HG02870 (cell line): ENCODE measurements around the gene NRG3.

Experiments used
- ATAC-seq: cut with Tn5 transposase; IDR thresholded peaks from one replicate; pipeline ENCODE4 v1.9.1; 2021; ENCODE audit warnings: mild to moderate bottlenecking, moderate library complexity; ENCODE audit not compliant: unreplicated experiment

Gene NRG3

DNA sequence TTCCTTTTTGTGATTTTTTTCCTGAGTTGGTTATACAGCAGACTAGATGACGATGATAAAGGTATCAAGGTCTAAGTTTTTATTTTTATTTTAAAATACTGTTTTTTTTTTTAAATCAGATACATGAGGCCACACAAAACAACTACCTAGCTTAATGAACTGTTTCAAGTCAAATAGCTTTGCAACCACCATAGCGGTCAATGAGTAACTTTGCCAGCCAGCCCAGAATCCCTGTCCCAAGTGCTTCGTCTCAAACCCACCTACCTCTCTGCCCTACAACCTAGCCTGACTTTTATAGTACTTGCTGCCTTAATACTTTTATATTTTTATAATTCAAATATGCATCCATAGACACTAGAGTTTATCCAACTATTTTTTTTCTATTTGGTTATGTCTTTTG lies 676.5 kb downstream of the NRG3 start:
- ATAC-seq, result no peak

- no peak for ATAC-seq
Observed at GRCh38 chr10:82552267-82552666, 677.3 kb downstream of the NRG3 start.

DNA sequence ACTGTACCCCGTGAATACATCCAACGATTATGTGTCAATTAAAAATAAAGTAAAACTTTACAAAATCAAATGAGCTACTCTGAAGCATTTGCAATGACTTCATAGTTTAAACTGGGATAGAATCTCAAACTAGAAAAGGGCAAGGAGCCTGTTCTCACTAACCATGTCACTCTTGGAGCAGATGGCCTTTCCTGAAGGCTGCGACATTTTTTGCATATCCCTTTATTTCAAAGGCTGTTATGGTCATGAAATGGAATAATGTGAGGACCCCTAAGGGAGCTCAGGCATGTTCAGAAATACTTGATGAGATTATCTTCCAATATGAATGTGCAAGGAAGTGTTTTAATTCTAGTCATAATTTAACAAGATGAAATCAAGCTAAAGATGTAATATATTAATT lies 679.4 kb downstream of the NRG3 start:
- no peak for ATAC-seq

GRCh38 chr10:82558014-82558607 lies 683.1 kb downstream of the NRG3 start:
- ATAC-seq, result no peak

- no peak for ATAC-seq
Observed at GRCh38 chr10:82564353-82565196, 689.6 kb downstream of the NRG3 start.

DNA sequence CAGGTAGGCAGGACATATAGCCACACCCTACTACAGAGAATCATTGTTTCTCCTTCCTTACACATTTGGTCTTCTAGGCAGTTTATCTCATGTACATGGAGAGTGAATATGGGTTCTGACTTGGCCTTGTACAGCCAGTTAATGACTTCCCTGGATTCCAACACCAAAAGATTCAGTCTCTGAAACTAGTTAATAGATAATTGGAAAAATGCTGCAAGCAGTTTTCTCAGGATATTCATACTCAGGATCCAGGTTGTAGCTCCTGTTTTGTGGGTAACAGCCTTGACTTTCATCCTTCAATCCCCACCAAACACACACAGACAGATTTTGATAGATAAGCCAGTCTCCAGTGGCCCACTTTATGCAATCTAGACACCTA lies 690.2 kb downstream of the NRG3 start:
- ATAC-seq, result no peak

- no peak for ATAC-seq
Observed at GRCh38 chr10:82572744-82573143, 697.8 kb downstream of the NRG3 start.

DNA sequence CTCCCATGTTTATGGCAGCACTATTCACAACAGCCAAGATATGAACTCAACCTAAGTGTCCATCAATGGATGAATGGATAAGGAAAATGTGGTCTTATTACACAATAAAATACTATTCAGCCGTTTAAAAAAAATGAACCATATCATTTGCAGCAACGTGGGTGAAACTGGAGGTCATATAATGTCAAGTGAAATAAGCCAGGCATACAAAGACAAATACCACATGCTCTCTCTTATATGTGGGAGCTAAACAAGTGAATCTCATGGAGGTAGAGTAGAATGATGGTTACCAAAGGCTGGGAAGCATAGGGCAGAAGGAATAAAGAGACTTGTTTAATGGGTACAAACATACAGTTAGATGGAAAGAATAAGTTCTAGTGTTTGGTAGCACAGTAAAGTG lies 699.1 kb downstream of the NRG3 start:
- no peak for ATAC-seq

DNA sequence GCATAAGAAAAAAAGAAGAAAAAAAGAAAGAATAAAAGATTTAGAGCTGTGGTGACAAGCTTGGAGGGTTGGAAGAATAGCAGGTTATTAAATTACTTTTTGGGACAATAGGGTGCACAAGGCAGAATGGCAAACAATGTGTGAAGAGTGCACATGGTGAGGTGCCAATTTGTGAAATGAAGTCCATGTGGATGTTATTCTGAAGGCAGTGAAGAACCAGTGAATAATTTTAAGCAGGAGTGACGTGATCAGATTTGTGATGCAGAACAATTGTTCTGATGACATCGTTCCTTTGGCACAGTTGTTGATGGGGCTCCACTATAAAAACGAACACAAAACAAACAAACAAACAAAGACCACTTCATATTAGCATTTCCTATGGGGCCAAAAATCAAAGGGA lies 700.3 kb downstream of the NRG3 start:
- no peak for ATAC-seq

GRCh38 chr10:82576093-82576492 lies 701.1 kb downstream of the NRG3 start:
- no peak for ATAC-seq

GRCh38 chr10:82581940-82582339 lies 706.9 kb downstream of the NRG3 start:
- ATAC-seq, result no peak

- no peak for ATAC-seq
Observed at GRCh38 chr10:82591421-82591820, 716.4 kb downstream of the NRG3 start.

- ATAC-seq, result no peak
Observed at GRCh38 chr10:82597840-82598239, 722.8 kb downstream of the NRG3 start.

- ATAC-seq, result no peak
Observed at GRCh38 chr10:82609845-82610244, 734.9 kb downstream of the NRG3 start.

GRCh38 chr10:82618007-82618406 lies 743.0 kb downstream of the NRG3 start:
- no peak for ATAC-seq

DNA sequence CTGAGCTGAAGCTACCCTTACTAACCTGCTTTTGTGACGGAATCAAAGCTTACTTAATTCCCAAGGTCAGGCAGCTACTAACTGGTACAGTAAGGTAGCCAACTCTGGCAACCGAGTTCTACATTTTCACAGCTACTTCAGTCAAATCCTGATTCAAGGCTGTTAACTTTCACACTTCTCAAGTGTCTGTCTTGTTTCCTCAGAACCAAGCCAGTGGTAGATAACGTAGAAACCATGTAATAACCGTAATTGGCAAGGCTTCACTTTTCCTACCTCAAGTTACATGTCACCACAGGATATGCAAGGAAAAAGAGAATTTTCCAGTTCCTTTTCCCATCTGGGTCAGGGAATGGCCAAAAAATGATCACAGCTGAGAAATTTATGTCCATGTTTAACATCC lies 746.7 kb downstream of the NRG3 start:
- ATAC-seq, result no peak

- ATAC-seq, result no peak
Observed at GRCh38 chr10:82622479-82622878, 747.5 kb downstream of the NRG3 start.

DNA sequence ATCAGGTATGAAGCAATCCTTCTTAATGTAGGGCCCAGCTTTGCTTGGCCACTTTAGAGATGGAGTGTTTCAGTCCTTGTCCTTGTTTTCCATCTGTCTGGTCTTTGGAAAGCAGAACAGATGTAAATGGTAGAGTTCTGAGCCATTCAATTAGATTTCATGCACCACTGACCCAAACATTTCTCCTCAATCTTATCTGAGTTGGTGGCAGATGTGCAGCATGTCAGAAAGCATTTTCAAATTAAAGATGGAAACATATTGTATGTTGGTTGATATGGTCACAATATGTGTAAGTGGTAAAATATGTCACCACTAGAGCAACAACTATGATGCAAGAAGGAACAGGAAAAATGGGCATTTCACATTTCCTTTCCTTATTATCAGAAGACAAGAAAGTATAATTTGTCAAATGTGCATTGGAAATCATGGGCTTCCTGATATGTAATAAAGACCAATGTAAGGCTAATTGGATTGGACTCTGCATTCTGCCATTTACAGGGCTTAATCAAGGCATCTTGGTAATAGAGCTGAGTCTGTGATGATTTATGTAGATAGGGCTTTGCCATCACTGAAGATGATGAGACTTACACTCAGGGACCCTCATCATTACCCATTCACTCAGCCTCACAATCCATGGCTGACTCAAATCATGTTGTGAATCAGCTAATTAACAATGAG lies 750.7 kb downstream of the NRG3 start:
- ATAC-seq, result no peak

DNA sequence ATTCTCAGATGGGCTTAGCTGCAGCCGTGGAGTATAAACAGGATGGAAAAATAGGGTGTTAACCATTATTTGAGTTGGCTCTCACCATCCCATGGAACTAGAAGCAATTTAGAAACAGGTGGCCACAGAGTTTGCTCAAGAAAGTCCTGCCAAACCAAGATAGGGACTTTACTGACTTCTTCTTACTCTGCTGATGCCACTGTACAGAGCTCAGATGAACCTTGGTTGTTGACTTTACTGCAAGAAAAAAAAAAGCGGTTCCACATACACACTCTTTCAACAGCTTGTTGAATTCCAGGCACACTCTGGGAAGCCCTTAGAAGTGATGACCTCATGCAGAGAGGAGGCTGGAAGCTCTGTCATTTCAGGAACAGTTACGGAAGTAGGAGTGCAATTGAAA lies 753.4 kb downstream of the NRG3 start:
- no peak for ATAC-seq

DNA sequence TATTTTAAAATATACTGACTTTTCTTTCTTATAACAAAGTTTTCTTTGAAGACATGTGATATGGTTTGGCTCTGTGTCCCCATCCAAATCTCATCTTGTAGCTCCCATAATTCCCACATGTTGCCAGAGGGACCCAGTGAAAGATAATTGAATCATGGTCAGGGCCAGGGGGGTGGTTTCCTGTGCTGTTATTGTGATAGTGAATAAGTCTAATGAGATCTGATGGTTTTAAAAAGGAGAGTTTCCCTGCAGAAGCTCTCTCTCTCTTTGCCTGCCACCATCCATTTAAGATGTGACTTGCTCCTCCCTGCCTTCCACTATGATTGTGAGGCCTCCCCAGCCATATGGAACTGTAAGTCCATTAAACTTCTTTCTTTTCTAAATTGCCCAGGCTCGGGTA lies 768.1 kb downstream of the NRG3 start:
- ATAC-seq, result no peak

DNA sequence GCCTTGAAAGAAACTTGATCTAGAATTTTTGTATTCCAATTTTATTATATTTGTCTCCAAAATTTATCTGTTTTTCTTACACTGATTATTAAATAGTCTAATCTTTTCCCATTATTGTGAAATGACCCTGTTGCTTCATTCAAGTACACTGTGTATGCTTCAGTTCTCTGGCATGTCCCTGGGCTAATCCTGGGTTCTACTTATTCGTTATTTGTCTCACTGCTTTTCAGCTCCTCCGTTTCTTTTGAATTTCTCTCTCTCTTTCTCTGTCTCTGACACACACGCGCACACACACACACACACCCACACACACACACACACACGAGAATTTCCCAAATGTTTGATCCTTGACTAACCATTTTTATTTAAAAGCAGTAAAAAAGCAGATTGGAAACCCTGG lies 768.6 kb downstream of the NRG3 start:
- ATAC-seq, result no peak

GRCh38 chr10:82645221-82645620 lies 770.2 kb downstream of the NRG3 start:
- no peak for ATAC-seq
